Suppressor macrophage treated with lipopolysaccharide for 4 hours (primary cell): ENCODE results near the gene PRR15.
"Not testable (repeated sequence)": the region's sequence is repeated elsewhere in the genome, so short reads cannot be mapped to it uniquely, and the experiment has no call there.

ENCODE experiments used
- DNase-seq: peaks from one replicate; pipeline ENCODE4 v3.0.0-alpha.2; 2020

PRR15 gene

GRCh38 chr7:29563590-29564495 is at the start of gene PRR15:
PRR15 (plus strand) TSS chr7:29563835; CDS start chr7:29566330, 2,495 bp downstream.
- DNase-seq, result no peak

- no peak for DNase-seq
Observed at GRCh38 chr7:29516491-29516890, 47.1 kb upstream of the PRR15 start.

GRCh38 chr7:29518616-29519015 is 45.0 kb upstream of the PRR15 start:
- no peak for DNase-seq

- no peak for DNase-seq
Observed at GRCh38 chr7:29523728-29524127, 39.9 kb upstream of the PRR15 start.

GRCh38 chr7:29527505-29528108 is 36.0 kb upstream of the PRR15 start:
- no peak for DNase-seq

- DNase-seq, result not testable (repeated sequence)
Observed at GRCh38 chr7:29528526-29528925, 35.1 kb upstream of the PRR15 start.

- DNase-seq, result no peak
Observed at GRCh38 chr7:29538389-29538788, 25.2 kb upstream of the PRR15 start.

- no peak for DNase-seq
Observed at GRCh38 chr7:29539471-29539870, 24.2 kb upstream of the PRR15 start.

- DNase-seq, result no peak
Observed at GRCh38 chr7:29547421-29547820, 16.2 kb upstream of the PRR15 start.

- DNase-seq, result no peak
Observed at GRCh38 chr7:29548823-29549222, 14.8 kb upstream of the PRR15 start.

GRCh38 chr7:29552392-29552791 is 11.2 kb upstream of the PRR15 start:
- no peak for DNase-seq

GRCh38 chr7:29555061-29555460 is 8.6 kb upstream of the PRR15 start:
- DNase-seq, result no peak

GRCh38 chr7:29556405-29557195 is 7.0 kb upstream of the PRR15 start:
- no peak for DNase-seq

- peak; percentile 86 for DNase-seq
Observed at GRCh38 chr7:29557954-29558353, 5.7 kb upstream of the PRR15 start.

- no peak for DNase-seq
Observed at GRCh38 chr7:29561271-29561670, 2.4 kb upstream of the PRR15 start.

- no peak for DNase-seq
Observed at GRCh38 chr7:29562307-29562706, 1.3 kb upstream of the PRR15 start.

- peak; percentile 55 for DNase-seq
Observed at GRCh38 chr7:29564496-29565223, 1.0 kb downstream of the PRR15 start.

GRCh38 chr7:29565224-29565630 is 1.6 kb downstream of the PRR15 start:
- DNase-seq, result peak; percentile 20

GRCh38 chr7:29565634-29565981 is 2.0 kb downstream of the PRR15 start:
- DNase-seq, result no peak

GRCh38 chr7:29565982-29566746 is 2.5 kb downstream of the PRR15 start:
- DNase-seq, result peak; percentile 21

- no peak for DNase-seq
Observed at GRCh38 chr7:29567174-29567573, 3.5 kb downstream of the PRR15 start.

GRCh38 chr7:29569648-29570047 is 6.0 kb downstream of the PRR15 start:
- no peak for DNase-seq
